Endothelial cell of umbilical vein (primary cell): ENCODE data around the gene C2orf81.

ENCODE experiments used
- EZH2 ChIP-seq: IDR thresholded peaks from 2 replicates; pipeline ENCODE4 v1.6.1; 2012; ENCODE audit warnings: borderline replicate concordance, low read depth, mild to moderate bottlenecking, moderate library complexity, low read length, inconsistent platforms; ENCODE audit not compliant: severe bottlenecking
- GATA2 ChIP-seq: IDR thresholded peaks from 2 replicates; pipeline ENCODE4 v1.7.0; 2011; ENCODE audit warnings: low read depth, mild to moderate bottlenecking, moderate library complexity, mixed read lengths, low read length; ENCODE audit not compliant: insufficient read length, insufficient read depth
- JUN ChIP-seq: IDR thresholded peaks from 2 replicates; pipeline ENCODE4 v1.6.1; 2011; ENCODE audit warnings: borderline replicate concordance, low read depth; ENCODE audit not compliant: insufficient read length, insufficient read depth
- POLR2A ChIP-seq: IDR thresholded peaks from 2 replicates; pipeline ENCODE4 v1.6.1; 2012; ENCODE audit warnings: low read depth, mild to moderate bottlenecking, control low read depth, low read length
- POLR2AphosphoS5 ChIP-seq: IDR thresholded peaks from 2 replicates; pipeline ENCODE4 v1.6.1; 2012; ENCODE audit warnings: low read depth, mild to moderate bottlenecking, control low read depth, low read length, moderate library complexity; ENCODE audit not compliant: insufficient read depth
- TF ChIP-seq, protein P1 (sequence below), 2 donors: IDR thresholded peaks; 1 replicate in 1 of 2; 2 replicates in 1 of 2; pipeline ENCODE4 v1.5.1; 2011; ENCODE audit warnings: low read length in 2 of 2, mild to moderate bottlenecking in 2 of 2, moderate library complexity in 2 of 2, control low read depth in 1 of 2, inconsistent platforms in 1 of 2, low read depth in 1 of 2; ENCODE audit not compliant: insufficient read depth in 1 of 2; ENCODE audit errors: extremely low read depth in 1 of 2
- TF ChIP-seq, protein P2 (sequence below): IDR thresholded peaks from 2 replicates; pipeline ENCODE4 v1.6.1; 2011; ENCODE audit not compliant: insufficient read depth, insufficient read length

DNA sequence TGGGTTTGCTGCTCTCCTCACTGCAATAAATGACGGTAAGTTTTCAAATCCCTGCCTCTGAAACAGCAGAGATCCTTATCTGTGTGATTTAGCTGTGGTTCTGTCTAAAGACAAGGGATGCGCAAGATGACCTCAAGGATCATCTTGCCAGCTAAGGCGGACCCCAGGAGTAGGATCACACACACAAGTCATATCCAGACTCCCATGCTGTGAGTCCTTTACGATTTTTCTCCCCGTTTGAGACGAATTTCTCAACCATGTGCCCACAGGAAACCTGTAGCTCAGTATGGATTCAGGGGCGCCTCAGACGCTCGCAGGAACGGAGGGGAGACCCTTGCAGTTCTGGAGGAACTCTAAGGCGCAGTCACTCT is 30.2 kb downstream of the C2orf81 start:
- TF ChIP-seq, protein P1, sequence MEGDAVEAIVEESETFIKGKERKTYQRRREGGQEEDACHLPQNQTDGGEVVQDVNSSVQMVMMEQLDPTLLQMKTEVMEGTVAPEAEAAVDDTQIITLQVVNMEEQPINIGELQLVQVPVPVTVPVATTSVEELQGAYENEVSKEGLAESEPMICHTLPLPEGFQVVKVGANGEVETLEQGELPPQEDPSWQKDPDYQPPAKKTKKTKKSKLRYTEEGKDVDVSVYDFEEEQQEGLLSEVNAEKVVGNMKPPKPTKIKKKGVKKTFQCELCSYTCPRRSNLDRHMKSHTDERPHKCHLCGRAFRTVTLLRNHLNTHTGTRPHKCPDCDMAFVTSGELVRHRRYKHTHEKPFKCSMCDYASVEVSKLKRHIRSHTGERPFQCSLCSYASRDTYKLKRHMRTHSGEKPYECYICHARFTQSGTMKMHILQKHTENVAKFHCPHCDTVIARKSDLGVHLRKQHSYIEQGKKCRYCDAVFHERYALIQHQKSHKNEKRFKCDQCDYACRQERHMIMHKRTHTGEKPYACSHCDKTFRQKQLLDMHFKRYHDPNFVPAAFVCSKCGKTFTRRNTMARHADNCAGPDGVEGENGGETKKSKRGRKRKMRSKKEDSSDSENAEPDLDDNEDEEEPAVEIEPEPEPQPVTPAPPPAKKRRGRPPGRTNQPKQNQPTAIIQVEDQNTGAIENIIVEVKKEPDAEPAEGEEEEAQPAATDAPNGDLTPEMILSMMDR (IDR thresholded peaks at IDR 0.05; ENCODE audit: extremely low read depth in 1 of 2, insufficient read depth in 1 of 2, low read depth in 1 of 2, low read length in 2 of 2), result no peak
- TF ChIP-seq EZH2 (no peak), POLR2AphosphoS5 (no peak), JUN (no peak), POLR2A (no peak), GATA2 (peak; percentile 87)
- TF ChIP-seq, protein P2, sequence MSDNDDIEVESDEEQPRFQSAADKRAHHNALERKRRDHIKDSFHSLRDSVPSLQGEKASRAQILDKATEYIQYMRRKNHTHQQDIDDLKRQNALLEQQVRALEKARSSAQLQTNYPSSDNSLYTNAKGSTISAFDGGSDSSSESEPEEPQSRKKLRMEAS, result no peak
